GM19324 (cell line): ENCODE data around the gene RAD51D.
"Not testable (repeated sequence)": the region's sequence is repeated elsewhere in the genome, so short reads cannot be mapped to it uniquely, and the experiment has no call there.

ENCODE experiments used
- ATAC-seq: cut with Tn5 transposase; IDR thresholded peaks from one replicate; pipeline ENCODE4 v1.9.1; 2021; ENCODE audit warnings: mild to moderate bottlenecking, moderate library complexity; ENCODE audit not compliant: unreplicated experiment, low FRiP score

Gene RAD51D

GRCh38 chr17:35119370-35120165 lies at the start of gene RAD51D:
Gene RAD51D, minus strand, starts transcription at chr17:35119860. Its CDS starts 247 bp downstream, at chr17:35119613.
- ATAC-seq = peak; percentile 86

GRCh38 chr17:35167666-35168065 lies 48.0 kb upstream of the RAD51D start:
- ATAC-seq = no peak

GRCh38 chr17:35167046-35167445 lies 47.4 kb upstream of the RAD51D start:
- ATAC-seq = no peak

GRCh38 chr17:35166526-35166925 lies 46.9 kb upstream of the RAD51D start:
- ATAC-seq = no peak

GRCh38 chr17:35164716-35165115 lies 45.1 kb upstream of the RAD51D start:
- no peak for ATAC-seq

- ATAC-seq = no peak
These were observed 44.2 kb upstream of the RAD51D start for GRCh38 chr17:35163886-35164285.

- ATAC-seq = no peak
These were observed 43.1 kb upstream of the RAD51D start for GRCh38 chr17:35162755-35163154.

GRCh38 chr17:35161281-35161761 lies 41.7 kb upstream of the RAD51D start:
- no peak for ATAC-seq

- no peak for ATAC-seq
These were observed 40.9 kb upstream of the RAD51D start for GRCh38 chr17:35160354-35161201.

- ATAC-seq = no peak
These were observed 40.3 kb upstream of the RAD51D start for GRCh38 chr17:35159940-35160339.

- no peak for ATAC-seq
These were observed 35.6 kb upstream of the RAD51D start for GRCh38 chr17:35155246-35155645.

GRCh38 chr17:35154196-35155165 lies 34.8 kb upstream of the RAD51D start:
- ATAC-seq = no peak

- ATAC-seq = no peak
These were observed 32.9 kb upstream of the RAD51D start for GRCh38 chr17:35152421-35153140.

GRCh38 chr17:35151080-35151479 lies 31.4 kb upstream of the RAD51D start:
- not testable (repeated sequence) for ATAC-seq

- ATAC-seq = no peak
These were observed 30.3 kb upstream of the RAD51D start for GRCh38 chr17:35149941-35150340.

- ATAC-seq = no peak
These were observed 28.5 kb upstream of the RAD51D start for GRCh38 chr17:35148144-35148543.

- no peak for ATAC-seq
These were observed 27.8 kb upstream of the RAD51D start, which contains the start of gene UNC45B for GRCh38 chr17:35147375-35147905. Gene UNC45B, plus strand, starts transcription at chr17:35147817. Its CDS starts 447 bp downstream, at chr17:35148264.

- no peak for ATAC-seq
These were observed 26.7 kb upstream of the RAD51D start for GRCh38 chr17:35146214-35146833.

GRCh38 chr17:35144840-35145239 lies 25.2 kb upstream of the RAD51D start:
- ATAC-seq = no peak
